ENCODE measurements around the gene ARL6IP5.

Gene ARL6IP5

DNA sequence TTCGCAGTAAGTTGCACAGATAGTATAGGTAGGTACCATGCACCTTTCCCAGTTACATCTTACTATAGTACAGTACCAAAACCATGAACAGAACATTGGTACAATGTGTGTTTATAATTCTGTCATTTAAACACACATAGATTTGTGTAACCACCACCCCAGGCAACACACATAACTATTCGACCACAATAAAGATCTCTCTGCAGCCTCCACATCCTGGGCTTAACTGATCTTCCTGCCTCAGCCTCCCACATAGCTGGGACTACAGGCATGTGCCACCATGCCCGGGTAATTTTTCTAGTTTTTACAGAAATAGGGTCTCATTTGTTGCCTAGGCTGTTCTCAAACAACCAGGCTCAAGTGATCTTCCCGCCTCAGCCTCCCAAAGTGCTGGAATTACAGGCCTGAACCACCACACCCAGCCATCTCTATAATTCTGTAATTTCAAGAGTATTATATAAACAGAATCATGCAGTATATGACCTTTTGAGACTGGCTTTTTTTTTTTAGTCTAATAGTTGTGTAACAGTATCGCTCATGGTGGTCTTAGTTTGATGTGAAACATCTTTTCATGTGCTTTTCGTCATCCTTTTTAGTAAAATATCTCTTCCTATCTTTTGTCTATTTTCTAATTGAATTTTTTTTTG is 19.3 kb upstream of the ARL6IP5 start:
- TF ChIP-seq EGR1 (IDR thresholded peaks at IDR 0.05) = no peak
- TF ChIP-seq EP300 (IDR thresholded peaks at IDR 0.05; ENCODE audit: borderline replicate concordance) = no peak
- TF ChIP-seq, protein P1, sequence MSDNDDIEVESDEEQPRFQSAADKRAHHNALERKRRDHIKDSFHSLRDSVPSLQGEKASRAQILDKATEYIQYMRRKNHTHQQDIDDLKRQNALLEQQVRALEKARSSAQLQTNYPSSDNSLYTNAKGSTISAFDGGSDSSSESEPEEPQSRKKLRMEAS (IDR thresholded peaks at IDR 0.05) = no peak

DNA sequence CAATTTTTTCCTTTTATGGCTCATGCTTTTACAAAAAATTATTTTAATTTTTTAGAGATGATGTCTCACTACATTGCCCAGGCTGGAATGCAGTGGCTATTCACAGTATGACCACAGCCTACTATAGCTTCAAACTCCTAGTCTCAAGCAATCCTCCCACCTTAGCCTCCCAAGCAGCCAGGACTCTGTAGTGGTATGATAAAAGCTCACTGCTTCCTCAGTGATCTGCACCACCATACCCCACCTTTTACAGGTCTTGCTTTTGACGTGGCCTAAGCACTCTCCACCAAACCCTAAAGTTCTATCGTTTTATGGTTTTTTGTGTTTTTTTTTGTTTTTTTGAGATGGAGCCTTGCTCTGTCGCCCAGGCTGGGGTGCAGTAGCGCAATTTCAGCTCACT is 18.6 kb upstream of the ARL6IP5 start:
- TF ChIP-seq, protein P2, sequence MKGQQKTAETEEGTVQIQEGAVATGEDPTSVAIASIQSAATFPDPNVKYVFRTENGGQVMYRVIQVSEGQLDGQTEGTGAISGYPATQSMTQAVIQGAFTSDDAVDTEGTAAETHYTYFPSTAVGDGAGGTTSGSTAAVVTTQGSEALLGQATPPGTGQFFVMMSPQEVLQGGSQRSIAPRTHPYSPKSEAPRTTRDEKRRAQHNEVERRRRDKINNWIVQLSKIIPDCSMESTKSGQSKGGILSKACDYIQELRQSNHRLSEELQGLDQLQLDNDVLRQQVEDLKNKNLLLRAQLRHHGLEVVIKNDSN (IDR thresholded peaks at IDR 0.05) = no peak
- TF ChIP-seq TEAD4 (IDR thresholded peaks at IDR 0.05) (no peak), CREB1 (IDR thresholded peaks at IDR 0.05; ENCODE audit: low read depth) (no peak), RAD21 (IDR thresholded peaks at IDR 0.05; ENCODE audit: low read depth) (no peak), TAF1 (IDR thresholded peaks at IDR 0.05; ENCODE audit: low read depth) (no peak), EGR1 (IDR thresholded peaks at IDR 0.05) (no peak), FOXM1 (IDR thresholded peaks at IDR 0.05; ENCODE audit: borderline replicate concordance, low read depth) (no peak), EP300 (IDR thresholded peaks at IDR 0.05; ENCODE audit: borderline replicate concordance) (no peak), CEBPB (IDR thresholded peaks at IDR 0.05) (no peak), NFIC (IDR thresholded peaks at IDR 0.05) (no peak), ZBTB7A (IDR thresholded peaks at IDR 0.05; ENCODE audit: low read depth) (no peak), YY1 (IDR thresholded peaks at IDR 0.05; ENCODE audit: low read depth) (no peak), TCF12 (IDR thresholded peaks at IDR 0.05; ENCODE audit: low read depth) (no peak)
- TF ChIP-seq, protein P3, sequence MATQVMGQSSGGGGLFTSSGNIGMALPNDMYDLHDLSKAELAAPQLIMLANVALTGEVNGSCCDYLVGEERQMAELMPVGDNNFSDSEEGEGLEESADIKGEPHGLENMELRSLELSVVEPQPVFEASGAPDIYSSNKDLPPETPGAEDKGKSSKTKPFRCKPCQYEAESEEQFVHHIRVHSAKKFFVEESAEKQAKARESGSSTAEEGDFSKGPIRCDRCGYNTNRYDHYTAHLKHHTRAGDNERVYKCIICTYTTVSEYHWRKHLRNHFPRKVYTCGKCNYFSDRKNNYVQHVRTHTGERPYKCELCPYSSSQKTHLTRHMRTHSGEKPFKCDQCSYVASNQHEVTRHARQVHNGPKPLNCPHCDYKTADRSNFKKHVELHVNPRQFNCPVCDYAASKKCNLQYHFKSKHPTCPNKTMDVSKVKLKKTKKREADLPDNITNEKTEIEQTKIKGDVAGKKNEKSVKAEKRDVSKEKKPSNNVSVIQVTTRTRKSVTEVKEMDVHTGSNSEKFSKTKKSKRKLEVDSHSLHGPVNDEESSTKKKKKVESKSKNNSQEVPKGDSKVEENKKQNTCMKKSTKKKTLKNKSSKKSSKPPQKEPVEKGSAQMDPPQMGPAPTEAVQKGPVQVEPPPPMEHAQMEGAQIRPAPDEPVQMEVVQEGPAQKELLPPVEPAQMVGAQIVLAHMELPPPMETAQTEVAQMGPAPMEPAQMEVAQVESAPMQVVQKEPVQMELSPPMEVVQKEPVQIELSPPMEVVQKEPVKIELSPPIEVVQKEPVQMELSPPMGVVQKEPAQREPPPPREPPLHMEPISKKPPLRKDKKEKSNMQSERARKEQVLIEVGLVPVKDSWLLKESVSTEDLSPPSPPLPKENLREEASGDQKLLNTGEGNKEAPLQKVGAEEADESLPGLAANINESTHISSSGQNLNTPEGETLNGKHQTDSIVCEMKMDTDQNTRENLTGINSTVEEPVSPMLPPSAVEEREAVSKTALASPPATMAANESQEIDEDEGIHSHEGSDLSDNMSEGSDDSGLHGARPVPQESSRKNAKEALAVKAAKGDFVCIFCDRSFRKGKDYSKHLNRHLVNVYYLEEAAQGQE (IDR thresholded peaks at IDR 0.05; ENCODE audit: low read depth) = no peak
- TF ChIP-seq, protein P1 (IDR thresholded peaks at IDR 0.05) = no peak

DNA sequence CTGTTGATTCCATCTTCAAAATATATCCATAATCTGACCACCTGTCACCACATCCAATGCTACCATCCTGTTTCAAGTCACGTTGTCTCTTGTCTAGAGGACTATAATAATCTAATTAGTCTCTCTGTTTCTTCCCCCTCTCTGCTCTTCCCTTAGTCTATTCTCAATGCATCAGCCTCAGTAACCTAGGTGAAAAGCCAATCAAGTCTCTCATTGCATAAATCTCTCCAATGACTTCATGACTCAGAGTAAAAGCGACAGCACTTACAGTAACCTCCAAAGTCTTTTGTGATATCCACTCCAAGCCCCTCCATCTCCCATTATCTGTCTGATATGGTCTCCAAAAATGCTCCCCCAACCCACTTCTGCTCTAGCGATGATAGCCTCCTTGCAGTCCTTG is 11.8 kb upstream of the ARL6IP5 start:
- TF ChIP-seq FOXM1 (IDR thresholded peaks at IDR 0.05; ENCODE audit: borderline replicate concordance, low read depth) (no peak), TCF12 (IDR thresholded peaks at IDR 0.05; ENCODE audit: low read depth) (no peak), YY1 (IDR thresholded peaks at IDR 0.05; ENCODE audit: low read depth) (no peak), RAD21 (IDR thresholded peaks at IDR 0.05; ENCODE audit: low read depth) (no peak), NFIC (IDR thresholded peaks at IDR 0.05) (no peak), EGR1 (IDR thresholded peaks at IDR 0.05) (no peak), ZBTB7A (IDR thresholded peaks at IDR 0.05; ENCODE audit: low read depth) (no peak), CREB1 (IDR thresholded peaks at IDR 0.05; ENCODE audit: low read depth) (no peak), TAF1 (IDR thresholded peaks at IDR 0.05; ENCODE audit: low read depth) (no peak), TEAD4 (IDR thresholded peaks at IDR 0.05) (no peak), CEBPB (IDR thresholded peaks at IDR 0.05) (no peak), EP300 (IDR thresholded peaks at IDR 0.05; ENCODE audit: borderline replicate concordance) (no peak)
- TF ChIP-seq, protein P1 (IDR thresholded peaks at IDR 0.05) = no peak
- TF ChIP-seq, protein P3 (IDR thresholded peaks at IDR 0.05; ENCODE audit: low read depth) = no peak
- TF ChIP-seq, protein P2 (IDR thresholded peaks at IDR 0.05) = no peak

DNA sequence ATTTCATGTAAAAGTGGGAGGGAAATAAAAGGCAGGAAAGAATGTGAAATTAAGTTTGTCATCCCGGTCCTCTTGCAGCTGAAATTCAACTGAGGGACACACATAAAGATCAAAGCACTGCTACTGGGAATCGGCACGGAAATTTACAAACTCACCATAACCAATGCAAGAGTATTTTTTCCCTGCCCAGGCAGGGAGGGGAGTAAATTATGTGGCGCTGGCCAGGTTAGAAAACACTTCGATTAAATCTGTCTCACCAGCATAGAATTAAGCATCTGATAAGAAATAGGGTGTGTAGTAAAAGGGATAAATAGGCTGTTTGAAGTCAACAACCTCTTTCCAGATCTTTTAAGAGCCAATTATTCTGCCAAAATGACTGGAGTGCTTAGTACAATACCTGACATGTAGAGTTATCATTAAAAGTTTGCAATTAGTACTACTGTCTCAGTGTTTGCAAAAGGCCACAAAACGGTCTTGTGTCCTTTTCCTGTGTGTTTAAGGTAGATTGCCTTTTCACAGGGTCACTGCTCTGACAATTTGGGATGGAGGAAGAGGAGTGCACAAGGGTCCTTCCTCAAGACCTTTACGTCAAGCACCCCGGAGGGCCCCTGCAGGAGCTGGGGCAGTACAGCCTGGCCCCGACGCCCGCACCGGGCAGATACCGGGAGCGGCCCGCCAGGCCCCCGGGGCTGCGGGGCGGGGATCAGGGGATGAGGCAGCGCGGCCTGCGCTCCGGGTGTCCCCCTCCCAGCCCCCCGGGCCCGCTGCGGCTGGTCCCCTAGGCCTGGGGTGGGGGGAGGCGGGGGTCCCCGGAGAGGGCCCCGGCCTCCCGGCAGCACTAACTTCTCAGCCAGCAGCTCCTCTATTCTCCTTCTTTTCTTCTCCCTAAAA is 5.2 kb upstream of the ARL6IP5 start:
- TF ChIP-seq ZBTB7A (IDR thresholded peaks at IDR 0.05; ENCODE audit: low read depth) = peak; percentile 61; the same call in 1 of the 2 replicates
- TF ChIP-seq EGR1 (IDR thresholded peaks at IDR 0.05) = no peak

DNA sequence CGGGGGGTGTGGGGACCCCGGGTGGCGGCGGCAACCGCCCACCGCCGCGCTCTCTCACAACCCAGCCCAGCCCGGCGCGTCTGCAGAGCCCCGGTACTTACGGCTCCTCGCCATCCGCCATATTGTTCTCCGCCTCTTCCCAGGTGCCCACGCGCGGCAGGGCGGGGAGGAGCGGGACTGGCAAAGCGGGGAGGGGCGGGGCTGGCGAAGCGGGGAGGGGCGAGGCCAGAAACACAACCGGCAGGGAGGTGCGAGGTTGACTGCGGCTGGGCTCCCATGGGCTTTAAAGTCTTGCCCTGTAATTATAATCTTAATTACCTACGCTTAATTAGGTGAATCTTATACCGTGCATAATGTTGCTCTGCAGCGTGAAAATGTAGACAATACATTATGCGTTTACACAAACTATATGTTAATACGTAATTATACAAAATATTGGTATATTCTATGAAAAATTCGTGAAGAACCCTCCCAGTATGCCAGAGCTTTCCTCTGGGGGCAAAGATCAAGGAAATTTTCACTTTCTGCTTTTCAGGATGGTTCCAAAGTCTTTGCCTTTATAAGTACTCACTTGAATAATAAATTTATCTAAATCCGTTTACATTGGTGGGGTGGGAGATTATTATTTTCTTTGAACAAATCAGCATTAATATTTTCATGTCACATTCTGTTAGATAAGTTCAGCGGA is 4.4 kb upstream of the ARL6IP5 start, which contains the start of gene UBA3:
Gene UBA3, minus strand, starts transcription at position 133 of the 688 bp plus-strand sequence. Its CDS starts 12 bp downstream, at position 121.
- TF ChIP-seq, protein P1 (IDR thresholded peaks at IDR 0.05) = peak; percentile 80
- no peak for TF ChIP-seq FOXM1 (IDR thresholded peaks at IDR 0.05; ENCODE audit: borderline replicate concordance, low read depth)
- TF ChIP-seq YY1 (IDR thresholded peaks at IDR 0.05; ENCODE audit: low read depth) = peak; percentile 96
- TF ChIP-seq, protein P3 (IDR thresholded peaks at IDR 0.05; ENCODE audit: low read depth) = no peak
- no peak for TF ChIP-seq EGR1 (IDR thresholded peaks at IDR 0.05)
- TF ChIP-seq CREB1 (IDR thresholded peaks at IDR 0.05; ENCODE audit: low read depth) = no peak
- no peak for TF ChIP-seq TEAD4 (IDR thresholded peaks at IDR 0.05)
- TF ChIP-seq NFIC (IDR thresholded peaks at IDR 0.05) = no peak
- TF ChIP-seq TCF12 (IDR thresholded peaks at IDR 0.05; ENCODE audit: low read depth) = no peak
- TF ChIP-seq TAF1 (IDR thresholded peaks at IDR 0.05; ENCODE audit: low read depth) = peak; percentile 98
- TF ChIP-seq CEBPB (IDR thresholded peaks at IDR 0.05) = no peak
- TF ChIP-seq ZBTB7A (IDR thresholded peaks at IDR 0.05; ENCODE audit: low read depth) = no peak
- TF ChIP-seq, protein P2 (IDR thresholded peaks at IDR 0.05) = no peak; the same call in 1 of the 2 replicates
- no peak for TF ChIP-seq EP300 (IDR thresholded peaks at IDR 0.05; ENCODE audit: borderline replicate concordance)
- TF ChIP-seq RAD21 (IDR thresholded peaks at IDR 0.05; ENCODE audit: low read depth) = no peak

Measured in Ishikawa (cell line).